Gastrocnemius medialis (tissue), 4 donors: Measurements from ENCODE around the gene CEP290. TPM values are rescaled to one million over a fixed set of nuclear protein-coding genes. Genes with fewer than 3 reads are reported as not detected.
"Not testable (repeated sequence)": the region's sequence is repeated elsewhere in the genome, so short reads cannot be mapped to it uniquely, and the experiment has no call there.

Experiments used
- ATAC-seq, 2 donors: fragments of 150-250 bp; one replicate each; pipeline ENCODE4 v1.9.1; 2016
- DNase-seq, 2 donors: peaks; one replicate each; pipeline ENCODE4 v3.0.0-alpha.2; 2019
- H3K27ac ChIP-seq, 4 donors: fragments of 200-600 bp; sonication (generic); 1 replicate in 1 of 4; 2 replicates in 3 of 4; pipeline ENCODE4 v1.5.1; 2016 to 2018; ENCODE audit warnings: mild to moderate bottlenecking in 2 of 4, moderate library complexity in 1 of 4
- H3K27me3 ChIP-seq, 3 donors: fragments of 200-600 bp; sonication (generic) in 2 of 3; 1 replicate in 1 of 3; 2 replicates in 2 of 3; pipeline versions ENCODE4 v1.5.1 to v1.6.0; 2016 to 2019; ENCODE audit warnings: mild to moderate bottlenecking in 1 of 3, moderate library complexity in 1 of 3
- H3K36me3 ChIP-seq, 2 donors: fragments of 200-600 bp; sonication (generic) in 1 of 2; one replicate each; pipeline ENCODE4 v1.5.1; 2017 to 2018
- H3K4me1 ChIP-seq, 2 donors: fragments of 200-600 bp; sonication (generic) in 1 of 2; one replicate each; pipeline ENCODE4 v1.5.1; 2016 to 2017; ENCODE audit warnings: mild to moderate bottlenecking in 2 of 2
- H3K4me3 ChIP-seq, 4 donors: fragments of 200-600 bp; sonication (generic) in 3 of 4; 1 replicate in 1 of 4; 2 replicates in 3 of 4; pipeline ENCODE4 v1.5.1; 2016 to 2019; ENCODE audit warnings: mild to moderate bottlenecking in 2 of 4
- H3K9me3 ChIP-seq, 3 donors: fragments of 200-600 bp; sonication (generic) in 2 of 3; 1 replicate in 1 of 3; 2 replicates in 2 of 3; pipeline ENCODE4 v1.5.1; 2016 to 2019
- CTCF ChIP-seq, 5 experiments: fragments of 450-650 bp in 3 of 5; fragments of 200-600 bp in 2 of 5; sonication (generic) in 2 of 5; IDR thresholded peaks in 4 of 5; conservative IDR thresholded peaks in 1 of 5; 1 replicate in 4 of 5; 2 replicates in 1 of 5; pipeline ENCODE4 v1.5.1; 2016 to 2019; ENCODE audit warnings: antibody characterized with exemption in 5 of 5, mild to moderate bottlenecking in 3 of 5, moderate library complexity in 3 of 5
- POLR2A ChIP-seq, 2 donors: fragments of 450-650 bp; IDR thresholded peaks; one replicate each; pipeline ENCODE4 v1.6.1; 2017; ENCODE audit warnings: antibody characterized with exemption in 2 of 2, mild to moderate bottlenecking in 2 of 2, moderate library complexity in 2 of 2
- in situ Hi-C, 4 donors: fragments of 200-750 bp; cut with MboI; loops; one replicate each; pipeline versions ENCODE4 v1.15.0 to v1.8.0; 2017; ENCODE audit warnings: low sequenced_read_pairs in 4 of 4
- intact Hi-C: fragments of 100-400 bp; cut with DNase I; formaldehyde crosslinking; loops from one replicate; pipeline ENCODE4 v1.15.1; 2023; ENCODE audit warnings: low total_unique reads
- total RNA-seq, 4 donors: library from RNA; depleted of rRNA; stranded (reverse); fragments of >200 nt; gene quantifications; one replicate each; pipeline versions ENCODE4 v1.1.0 to v1.2.3, GENCODE V29; 2016

CEP290 gene
- total RNA-seq, 4 donors from 2014 or later, result 2.5 to 9.4 (median 5.0) TPM

- Histone ChIP-seq H3K27me3 (no peaks in the 10 kb centered on the region), H3K4me1 (peaks cover 26 to 28% of the 10 kb centered on the region in 2 donors), H3K9me3 (no peaks in the 10 kb centered on the region), H3K36me3 (no peaks in the 10 kb centered on the region), H3K4me3 (peak overlapping the region; percentile 81 to 91 (median 86)), H3K27ac (peak overlapping the region; percentile 79 to 93 (median 86))
- in situ Hi-C loops, result no loop called here
- ATAC-seq (peak; percentile 94 to 96), DNase-seq (peak; percentile 81 to 82)
- intact Hi-C loops, result loop anchor here (1.0 to 10.0 kb wide), 2 partner anchors 107 to 1489 kb away; partner anchors contain the start of genes CEP290, GALNT4, POC1B and TMTC3
- TF ChIP-seq POLR2A (IDR thresholded peaks at IDR 0.05) (peak; percentile 80 to 81), CTCF (IDR thresholded peaks at IDR 0.05 in 4 of 5, conservative IDR thresholded peaks at IDR 0.05 in 1 of 5) (no peak)
Measured at GRCh38 chr12:88035271-88035906, 106.5 kb downstream of the CEP290 start.

- H3K27ac ChIP-seq, H3K4me3 ChIP-seq, DNase-seq, H3K36me3 ChIP-seq, ATAC-seq, H3K9me3 ChIP-seq, in situ Hi-C loops, H3K4me1 ChIP-seq, H3K27me3 ChIP-seq: not testable (repeated sequence)
- intact Hi-C loops, result loop anchor here (10.0 kb wide), 1 partner anchor 1494 kb away; the partner anchor contains the start of genes GALNT4 and POC1B
Measured at GRCh38 chr12:88031161-88031560, 110.7 kb downstream of the CEP290 start.

GRCh38 chr12:88029093-88029665, 112.7 kb downstream of the CEP290 start, which contains the start of gene C12orf50:
TSS of gene C12orf50 (minus strand) at chr12:88029401. CDS start at chr12:88026962, 2,439 bp downstream.
- Histone ChIP-seq H3K4me1 (no peaks in the 10 kb centered on the region), H3K27me3 (no peaks in the 10 kb centered on the region), H3K4me3 (no peak within 1 kb of the TSS), H3K36me3 (no peaks in the 10 kb centered on the region), H3K9me3 (no peaks in the 10 kb centered on the region), H3K27ac (no peak within 1 kb of the TSS)
- in situ Hi-C loops, result no loop called here
- no peak for DNase-seq
- no peak for TF ChIP-seq POLR2A (IDR thresholded peaks at IDR 0.05)
- no peak for TF ChIP-seq CTCF (IDR thresholded peaks at IDR 0.05 in 4 of 5, conservative IDR thresholded peaks at IDR 0.05 in 1 of 5)
- ATAC-seq, result no peak
- intact Hi-C loops, result no loop called here

- Histone ChIP-seq H3K4me1 (no peaks in the 10 kb centered on the region), H3K4me3 (no peak overlapping the region), H3K27me3 (no peaks in the 10 kb centered on the region), H3K27ac (no peak overlapping the region), H3K36me3 (no peaks in the 10 kb centered on the region), H3K9me3 (no peaks in the 10 kb centered on the region)
- ATAC-seq (no peak), DNase-seq (no peak)
- intact Hi-C loops (no loop called here), in situ Hi-C loops (no loop called here)
- no peak for TF ChIP-seq POLR2A (IDR thresholded peaks at IDR 0.05)
- no peak for TF ChIP-seq CTCF (IDR thresholded peaks at IDR 0.05 in 4 of 5, conservative IDR thresholded peaks at IDR 0.05 in 1 of 5)
Measured at GRCh38 chr12:88026196-88026595, 115.7 kb downstream of the CEP290 start.

- intact Hi-C loops, result no loop called here
- DNase-seq (no peak), ATAC-seq (no peak)
- Histone ChIP-seq H3K4me1 (no peaks in the 10 kb centered on the region), H3K36me3 (no peaks in the 10 kb centered on the region), H3K27ac (no peak overlapping the region), H3K4me3 (no peak overlapping the region), H3K27me3 (no peaks in the 10 kb centered on the region), H3K9me3 (no peaks in the 10 kb centered on the region)
- no peak for TF ChIP-seq POLR2A (IDR thresholded peaks at IDR 0.05)
- no peak for TF ChIP-seq CTCF (IDR thresholded peaks at IDR 0.05 in 4 of 5, conservative IDR thresholded peaks at IDR 0.05 in 1 of 5)
- in situ Hi-C loops, result no loop called here
Measured at GRCh38 chr12:88017964-88018363, 123.9 kb downstream of the CEP290 start.
